ENCODE results near the gene COX4I2. TPM values are rescaled to one million over a fixed set of nuclear protein-coding genes. Genes with fewer than 3 reads are reported as not detected.

Gene COX4I2
- total and polyA plus RNA-seq, 11 donors, result 5.7 to 42.8 (median 11.3) TPM

DNA sequence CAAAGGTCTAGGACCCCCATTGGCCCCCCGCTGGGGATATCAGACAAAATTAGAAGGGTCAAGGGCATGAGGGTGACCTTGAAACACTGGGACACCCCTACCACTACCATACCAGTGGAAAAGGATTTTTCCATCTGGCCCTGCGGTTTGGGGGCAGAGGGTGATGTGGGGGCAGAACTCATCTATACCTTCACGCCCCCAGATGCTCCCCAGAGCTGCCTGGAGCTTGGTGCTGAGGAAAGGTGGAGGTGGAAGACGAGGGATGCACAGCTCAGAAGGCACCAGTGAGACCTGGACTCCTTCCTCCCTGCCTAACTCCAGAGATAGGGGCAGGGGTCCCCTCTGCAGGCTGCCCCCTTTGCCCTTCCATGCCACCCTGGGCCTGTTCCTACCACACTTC is 1.1 kb downstream of the COX4I2 start:
- WGBS, 4 donors, result 78 to 92% (median 85%) methylated on average over 3 to 4 of the region's 4 CpGs
- Histone ChIP-seq H3K27ac (peak overlapping the region in 11 of 12 donors; percentile 17 to 88 (median 68)), H3K4me1 (peaks cover 0 to 12% (median 2%) of the 10 kb centered on the region in 12 donors), H3K9me3 (no peaks in the 10 kb centered on the region), H3K36me3 (no peaks in the 10 kb centered on the region), H3K4me3 (peak overlapping the region in 8 of 12 donors; percentile 26 to 62 (median 54)), H3K27me3 (peaks cover 0 to 7% (median 0%) of the 10 kb centered on the region in 9 donors)
- TF ChIP-seq POLR2A (IDR thresholded peaks at IDR 0.05), result no peak
- TF ChIP-seq, protein P1, sequence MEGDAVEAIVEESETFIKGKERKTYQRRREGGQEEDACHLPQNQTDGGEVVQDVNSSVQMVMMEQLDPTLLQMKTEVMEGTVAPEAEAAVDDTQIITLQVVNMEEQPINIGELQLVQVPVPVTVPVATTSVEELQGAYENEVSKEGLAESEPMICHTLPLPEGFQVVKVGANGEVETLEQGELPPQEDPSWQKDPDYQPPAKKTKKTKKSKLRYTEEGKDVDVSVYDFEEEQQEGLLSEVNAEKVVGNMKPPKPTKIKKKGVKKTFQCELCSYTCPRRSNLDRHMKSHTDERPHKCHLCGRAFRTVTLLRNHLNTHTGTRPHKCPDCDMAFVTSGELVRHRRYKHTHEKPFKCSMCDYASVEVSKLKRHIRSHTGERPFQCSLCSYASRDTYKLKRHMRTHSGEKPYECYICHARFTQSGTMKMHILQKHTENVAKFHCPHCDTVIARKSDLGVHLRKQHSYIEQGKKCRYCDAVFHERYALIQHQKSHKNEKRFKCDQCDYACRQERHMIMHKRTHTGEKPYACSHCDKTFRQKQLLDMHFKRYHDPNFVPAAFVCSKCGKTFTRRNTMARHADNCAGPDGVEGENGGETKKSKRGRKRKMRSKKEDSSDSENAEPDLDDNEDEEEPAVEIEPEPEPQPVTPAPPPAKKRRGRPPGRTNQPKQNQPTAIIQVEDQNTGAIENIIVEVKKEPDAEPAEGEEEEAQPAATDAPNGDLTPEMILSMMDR (IDR thresholded peaks at IDR 0.05), result no peak
- ATAC-seq, result no peak
- intact Hi-C loops (cut with DNase I), result no loop called here
- DNase-seq, result no peak

DNA sequence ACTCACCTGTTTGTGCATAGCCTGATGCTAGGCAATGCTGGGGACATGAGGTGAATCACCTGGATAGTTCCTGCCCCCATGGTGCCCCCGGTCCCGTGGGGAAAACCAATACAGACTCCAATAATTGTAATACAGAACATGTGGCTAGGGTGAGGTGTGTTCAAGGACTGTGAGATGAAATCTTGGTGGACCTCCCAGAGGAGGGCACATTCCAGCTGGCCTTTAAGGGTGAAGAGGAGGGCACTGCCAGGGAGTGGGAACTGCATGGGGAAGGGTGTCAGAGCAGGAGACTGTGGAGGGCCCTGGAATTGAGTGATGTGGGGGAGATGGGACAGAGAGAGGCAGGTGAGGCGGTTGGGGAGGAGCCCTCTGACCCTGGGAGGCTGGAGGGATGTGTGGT is 2.5 kb downstream of the COX4I2 start:
- intact Hi-C loops (cut with DNase I), result no loop called here
- WGBS, 4 donors, result 74 to 100% (median 81%) methylated on average over 3 of the region's 3 CpGs
- H3K36me3 ChIP-seq, result no peaks in the 10 kb centered on the region
- DNase-seq (no peak), ATAC-seq (no peak)
- peak overlapping the region in 1 of 12 donors; percentile 18 for H3K27ac ChIP-seq
- H3K4me3 ChIP-seq, result peak overlapping the region in 1 of 12 donors; percentile 12
- no peak for TF ChIP-seq POLR2A (IDR thresholded peaks at IDR 0.05)
- TF ChIP-seq, protein P1 (IDR thresholded peaks at IDR 0.05), result no peak
- peaks cover 0 to 7% (median 0%) of the 10 kb centered on the region in 9 donors for H3K27me3 ChIP-seq
- H3K9me3 ChIP-seq, result no peaks in the 10 kb centered on the region
- peaks cover 0 to 8% (median 2%) of the 10 kb centered on the region in 12 donors for H3K4me1 ChIP-seq

DNA sequence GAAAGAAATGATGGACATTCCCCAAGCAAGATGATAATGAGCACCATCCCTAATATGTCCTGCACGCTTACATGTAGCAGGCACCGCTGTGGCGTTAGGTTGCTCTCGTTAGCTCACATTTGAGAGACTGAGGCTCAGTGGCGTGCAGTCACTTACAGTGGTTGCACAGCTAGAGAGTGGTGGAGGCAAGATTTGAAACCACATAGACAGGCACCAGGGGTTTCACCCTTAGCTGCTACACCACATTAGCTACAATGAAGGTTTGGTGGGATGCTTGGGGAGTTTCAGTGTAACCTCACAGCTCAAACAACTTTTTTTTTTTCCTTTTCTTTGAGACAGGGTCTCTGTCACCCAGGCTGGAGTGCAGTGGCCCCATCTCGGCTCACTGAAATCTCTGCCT is 3.7 kb downstream of the COX4I2 start:
- WGBS, 4 donors, result 90 to 95% (median 92%) methylated on average over 6 of the region's 6 CpGs
- intact Hi-C loops (cut with DNase I), result no loop called here
- Histone ChIP-seq H3K27ac (no peak overlapping the region), H3K9me3 (no peaks in the 10 kb centered on the region), H3K36me3 (no peaks in the 10 kb centered on the region), H3K4me1 (peaks cover 0 to 8% (median 2%) of the 10 kb centered on the region in 12 donors), H3K4me3 (no peak overlapping the region), H3K27me3 (peaks cover 0 to 7% (median 0%) of the 10 kb centered on the region in 9 donors)
- DNase-seq, result no peak
- no peak for TF ChIP-seq POLR2A (IDR thresholded peaks at IDR 0.05)
- TF ChIP-seq, protein P1 (IDR thresholded peaks at IDR 0.05), result no peak
- no peak for ATAC-seq

DNA sequence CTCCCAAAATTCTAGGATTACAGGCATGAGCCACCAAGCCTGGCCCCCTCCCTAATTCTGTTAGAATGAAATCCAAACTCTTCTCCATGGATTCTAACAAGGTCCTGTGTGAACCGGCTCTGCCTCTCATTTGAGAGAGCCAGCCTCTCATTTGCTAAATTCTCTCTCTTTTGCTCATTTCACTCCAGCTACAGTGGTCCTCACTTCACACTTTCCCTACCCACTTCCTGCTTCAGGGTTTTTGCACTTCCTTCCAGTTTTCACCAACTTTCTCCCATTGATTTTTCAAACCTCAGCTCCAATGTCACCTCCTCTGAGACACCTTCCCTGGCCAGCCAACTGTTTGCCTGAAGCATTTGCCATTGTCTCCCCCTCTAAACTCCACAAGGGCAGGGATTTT is 5.1 kb downstream of the COX4I2 start:
- TF ChIP-seq POLR2A (IDR thresholded peaks at IDR 0.05), result no peak
- TF ChIP-seq, protein P1 (IDR thresholded peaks at IDR 0.05), result no peak
- intact Hi-C loops (cut with DNase I), result no loop called here
- WGBS, 4 donors, result 71 to 85% (median 80%) methylated on average over 1 of the region's 1 CpG

More for the DNA sequence above, 5.1 kb downstream of the COX4I2 start:
- Histone ChIP-seq H3K36me3 (no peaks in the 10 kb centered on the region), H3K9me3 (no peaks in the 10 kb centered on the region), H3K27me3 (peaks cover 0 to 7% (median 0%) of the 10 kb centered on the region in 9 donors), H3K4me1 (peaks cover 0 to 4% (median 0%) of the 10 kb centered on the region in 12 donors), H3K4me3 (no peak overlapping the region), H3K27ac (no peak overlapping the region)
- no peak for DNase-seq
- no peak for ATAC-seq

Data from heart left ventricle (tissue), 16 donors.